HCT116 (cell line): Measurements from ENCODE around the gene CD22. TPM values are rescaled to one million over a fixed set of nuclear protein-coding genes. Genes with fewer than 3 reads are reported as not detected.

Experiments
- ATAC-seq: fragments of 200-7000 bp; cut with Tn5 transposase; 2 replicates; pipeline ENCODE4 v1.9.1; 2020; ENCODE audit warnings: mild to moderate bottlenecking, moderate library complexity
- BruUV-seq: library from RNA; stranded (reverse); fragments of 400-500 nt; replicated peaks from 2 replicates; lab custom pipeline; 2021; lab: Mats Ljungman, UMichigan
- CTCF ChIA-PET: fragments of 300-600 bp; sonication (Branson Sonifier 250); formaldehyde crosslinking; loops from one replicate; lab custom pipeline; 2021; ENCODE audit warnings: antibody characterized with exemption; lab: Charles Lee
- POLR2A ChIA-PET: fragments of 300-600, 350-600 bp; sonication (Branson Sonifier 250); formaldehyde crosslinking; loops from one replicate; lab custom pipeline; 2021; ENCODE audit warnings: antibody characterized with exemption; lab: Charles Lee
- RAD21 ChIA-PET, 2 experiments: fragments of 300-600 bp; sonication (Branson Sonifier 250); formaldehyde crosslinking; loops; one replicate each; lab custom pipeline; 2023; ENCODE audit warnings: low total read pairs in 2 of 2; ENCODE audit not compliant: uncharacterized antibody in 2 of 2, unreplicated experiment in 2 of 2, low non-redundant PET in 1 of 2; lab: Charles Lee
- DNase-seq: peaks from one replicate; pipeline ENCODE4 v3.0.0-alpha.2; 2010; ENCODE audit warnings: low read depth, low spot score
- H2AFZ ChIP-seq: fragments of 200-600 bp; shearing (Covaris generic), sonication (generic); 2 replicates; pipeline ENCODE4 v1.6.1; 2017; ENCODE audit warnings: low read depth, mixed run types, mixed read lengths, antibody characterized with exemption, low read length; ENCODE audit not compliant: poor library complexity, severe bottlenecking
- H3K27ac ChIP-seq: 2 replicates; pipeline ENCODE4 v1.5.1; 2012; ENCODE audit warnings: low read depth, low read length
- H3K27me3 ChIP-seq: fragments of 200-600 bp; sonication (generic); 2 replicates; pipeline ENCODE4 v1.6.1; 2016; ENCODE audit warnings: mixed run types, low read length, mixed read lengths; ENCODE audit not compliant: insufficient read depth
- H3K36me3 ChIP-seq, 2 experiments: fragments of 200-500 bp in 1 of 2; fragments of 200-600 bp in 1 of 2; sonication (Bioruptor generic) in 1 of 2; sonication (generic) in 1 of 2; 2 replicates each; pipeline versions ENCODE4 v1.5.1 to v1.6.1; 2014 to 2016; ENCODE audit warnings: low read length in 2 of 2, inconsistent platforms in 1 of 2, mixed read lengths in 1 of 2, mixed run types in 1 of 2; ENCODE audit not compliant: insufficient read depth in 2 of 2, control insufficient read depth in 1 of 2
- H3K4me1 ChIP-seq, 2 experiments: fragments of 200-600 bp in 1 of 2; sonication (generic) in 1 of 2; 2 replicates each; pipeline versions ENCODE4 v1.5.1 to v1.6.1; 2012 to 2017; ENCODE audit warnings: low read length in 2 of 2, inconsistent platforms in 1 of 2, mild to moderate bottlenecking in 1 of 2, mixed read lengths in 1 of 2, mixed run types in 1 of 2, moderate library complexity in 1 of 2; ENCODE audit not compliant: insufficient read depth in 2 of 2, control insufficient read depth in 1 of 2
- H3K4me2 ChIP-seq: fragments of 200-600 bp; sonication (generic); 2 replicates; pipeline ENCODE4 v1.6.1; 2017; ENCODE audit warnings: mixed run types, low read length, mixed read lengths
- H3K4me3 ChIP-seq, 2 experiments: fragments of 200-600 bp in 1 of 2; sonication (generic) in 1 of 2; replicated peaks in 1 of 2; 2 replicates each; pipeline ENCODE4 v1.5.1; 2011 to 2016; ENCODE audit warnings: low read length in 2 of 2, control low read depth in 1 of 2, low read depth in 1 of 2, mild to moderate bottlenecking in 1 of 2, mixed read lengths in 1 of 2, mixed run types in 1 of 2
- H3K79me2 ChIP-seq: fragments of 200-600 bp; sonication (generic); 2 replicates; pipeline ENCODE4 v1.6.1; 2017; ENCODE audit warnings: mild to moderate bottlenecking, mixed run types, low read length, moderate library complexity, mixed read lengths; ENCODE audit not compliant: insufficient read depth
- H3K9ac ChIP-seq: fragments of 200-600 bp; sonication (generic); 2 replicates; pipeline ENCODE4 v1.6.1; 2016; ENCODE audit warnings: low read length, mixed read lengths
- H3K9me2 ChIP-seq: fragments of 200-600 bp; sonication (generic), shearing (Covaris generic); 2 replicates; pipeline ENCODE4 v1.6.1; 2017; ENCODE audit warnings: mixed run types, mild to moderate bottlenecking, moderate library complexity; ENCODE audit not compliant: insufficient read depth
- H3K9me3 ChIP-seq, 2 experiments: fragments of 200-500 bp in 1 of 2; fragments of 200-600 bp in 1 of 2; sonication (Bioruptor generic) in 1 of 2; sonication (generic) in 1 of 2; 2 replicates each; pipeline ENCODE4 v1.6.1; 2014 to 2017; ENCODE audit warnings: low read length in 2 of 2, mixed read lengths in 2 of 2, inconsistent platforms in 1 of 2, low read depth in 1 of 2, mild to moderate bottlenecking in 1 of 2, mixed run types in 1 of 2, moderate library complexity in 1 of 2; ENCODE audit not compliant: control insufficient read depth in 1 of 2, insufficient read depth in 1 of 2
- H4K20me1 ChIP-seq: fragments of 200-600 bp; sonication (generic), shearing (Covaris generic); 2 replicates; pipeline ENCODE4 v1.6.1; 2017; ENCODE audit warnings: mixed run types, mild to moderate bottlenecking, moderate library complexity; ENCODE audit not compliant: insufficient read depth
- CBX3 ChIP-seq: IDR thresholded peaks from 2 replicates; pipeline ENCODE4 v1.6.1; 2012; ENCODE audit warnings: low read depth
- CEBPB ChIP-seq: IDR thresholded peaks from 2 replicates; pipeline ENCODE4 v1.6.1; 2012; ENCODE audit warnings: low read depth
- EGR1 ChIP-seq: IDR thresholded peaks from 2 replicates; pipeline ENCODE4 v1.6.1; 2012; ENCODE audit warnings: low read depth
- ELF1 ChIP-seq: IDR thresholded peaks from 2 replicates; pipeline ENCODE4 v1.6.1; 2012; ENCODE audit warnings: low read depth, borderline replicate concordance
- EZH2 ChIP-seq: fragments of 200-600 bp; sonication (generic); IDR thresholded peaks from 2 replicates; pipeline ENCODE4 v1.6.1; 2017; ENCODE audit warnings: antibody characterized with exemption, mixed run types
- EZH2phosphoT487 ChIP-seq: fragments of 200-600 bp; IDR thresholded peaks from 2 replicates; pipeline ENCODE4 v1.6.1; 2018; ENCODE audit warnings: antibody characterized with exemption, borderline replicate concordance
- FOSL1 ChIP-seq: IDR thresholded peaks from 2 replicates; pipeline ENCODE4 v1.6.1; 2012; ENCODE audit warnings: low read depth
- JUND ChIP-seq: IDR thresholded peaks from 2 replicates; pipeline ENCODE4 v1.6.1; 2012
- MAX ChIP-seq: IDR thresholded peaks from 2 replicates; pipeline ENCODE4 v1.6.1; 2012
- POLR2A ChIP-seq: IDR thresholded peaks from 2 replicates; pipeline ENCODE4 v1.7.0; 2011; ENCODE audit warnings: borderline replicate concordance; ENCODE audit not compliant: insufficient read depth, insufficient read length; ENCODE audit errors: extremely low read depth
- POLR2AphosphoS5 ChIP-seq: IDR thresholded peaks from 2 replicates; pipeline ENCODE4 v1.6.1; 2011; ENCODE audit warnings: mild to moderate bottlenecking, low read depth, low read length, moderate library complexity
- RAD21 ChIP-seq: IDR thresholded peaks from 2 replicates; pipeline ENCODE4 v1.6.1; 2012; ENCODE audit warnings: low read depth, mild to moderate bottlenecking
- SIN3A ChIP-seq: IDR thresholded peaks from 2 replicates; pipeline ENCODE4 v1.6.1; 2012; ENCODE audit warnings: low read depth
- SP1 ChIP-seq: IDR thresholded peaks from 2 replicates; pipeline ENCODE4 v1.6.1; 2012; ENCODE audit warnings: low read depth
- SRF ChIP-seq: IDR thresholded peaks from 2 replicates; pipeline ENCODE4 v1.6.1; 2012; ENCODE audit warnings: low read depth
- YY1 ChIP-seq: IDR thresholded peaks from 2 replicates; pipeline ENCODE4 v1.6.1; 2011; ENCODE audit warnings: low read length, low read depth, moderate library complexity, mild to moderate bottlenecking; ENCODE audit not compliant: insufficient replicate concordance; ENCODE audit errors: extremely low read depth
- ZBTB33 ChIP-seq: IDR thresholded peaks from 2 replicates; pipeline ENCODE4 v1.6.1; 2011; ENCODE audit warnings: mild to moderate bottlenecking, low read length, moderate library complexity; ENCODE audit not compliant: insufficient replicate concordance; ENCODE audit errors: extremely low read depth
- ZFX ChIP-seq: fragments of 450-650 bp; IDR thresholded peaks from 2 replicates; pipeline ENCODE4 v1.6.1; 2017
- ZNF274 ChIP-seq: fragments of 200-500 bp; sonication (Bioruptor generic); IDR thresholded peaks from 2 replicates; pipeline ENCODE4 v1.6.1; 2014; ENCODE audit warnings: mild to moderate bottlenecking, low read depth, low read length, inconsistent platforms
- intact Hi-C: fragments of 100-400 bp; cut with micrococcal nuclease; formaldehyde crosslinking; loops from 2 replicates; pipeline ENCODE4 v1.10.0; 2022
- total RNA-seq: library from RNA; stranded (reverse); gene quantifications from one replicate; pipeline ENCODE4 v1.2.1, GENCODE V29; 2021; ENCODE audit not compliant: unreplicated experiment
- TF ChIP-seq, protein P1 (sequence below): IDR thresholded peaks from 2 replicates; pipeline ENCODE4 v1.6.1; 2012
- TF ChIP-seq, protein P2 (sequence below): IDR thresholded peaks from 2 replicates; pipeline ENCODE4 v1.6.1; 2012; ENCODE audit warnings: low read depth

Gene CD22
- total RNA-seq, 1 experiment from 2014 or later: 7.0 TPM

GRCh38 chr19:35318679-35319448, 10.1 kb upstream of the CD22 start:
- TSS peak; percentile 88 for BruUV-seq
- ChIA-PET RAD21 (no interaction called here), POLR2A (interaction anchor here (0.6 to 1.2 kb wide), 3 partner anchors 9 to 30 kb away, joined by 3 read pairs; no protein-coding TSS in a partner anchor), CTCF (interaction anchor here (1.5 kb wide), 1 partner anchor 9 kb away, joined by 8 read pairs; no protein-coding TSS in a partner anchor)
- Histone ChIP-seq H2AFZ (peak overlapping the region; percentile 67), H3K9ac (peak overlapping the region; percentile 60), H3K27me3 (no peaks in the 10 kb centered on the region), H3K27ac (peak overlapping the region; percentile 48), H3K9me2 (no peaks in the 10 kb centered on the region), H3K4me2 (peak overlapping the region; percentile 74), H3K4me3 (peak overlapping the region; percentile 27 to 45), H3K4me1 (peaks cover 18 to 40% of the 10 kb centered on the region in 2 experiments), H3K9me3 (no peaks in the 10 kb centered on the region), H4K20me1 (no peaks in the 10 kb centered on the region), H3K36me3 (no peaks in the 10 kb centered on the region), H3K79me2 (no peaks in the 10 kb centered on the region)
- intact Hi-C loops: no loop called here
- peak; percentile 95 for ATAC-seq
- DNase-seq: peak; percentile 93
- no peak for TF ChIP-seq SRF
- no peak; the same call in 1 of the 2 replicates for TF ChIP-seq SIN3A
- peak; percentile 99 for TF ChIP-seq MAX
- peak; percentile 54; the same call in 1 of the 2 replicates for TF ChIP-seq POLR2AphosphoS5
- peak; percentile 98 for TF ChIP-seq CBX3
- no peak for TF ChIP-seq POLR2A
- TF ChIP-seq ZNF274: no peak
- peak; percentile 43 for TF ChIP-seq YY1
- no peak for TF ChIP-seq ELF1
- TF ChIP-seq ZFX: no peak
- TF ChIP-seq CEBPB: no peak; the same call in 1 of the 2 replicates
- TF ChIP-seq, protein P1, sequence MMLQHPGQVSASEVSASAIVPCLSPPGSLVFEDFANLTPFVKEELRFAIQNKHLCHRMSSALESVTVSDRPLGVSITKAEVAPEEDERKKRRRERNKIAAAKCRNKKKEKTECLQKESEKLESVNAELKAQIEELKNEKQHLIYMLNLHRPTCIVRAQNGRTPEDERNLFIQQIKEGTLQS: no peak
- no peak for TF ChIP-seq EZH2
- TF ChIP-seq FOSL1: peak; percentile 78
- no peak for TF ChIP-seq RAD21
- no peak for TF ChIP-seq ZBTB33
- TF ChIP-seq SP1: peak; percentile 98
- peak; percentile 87 for TF ChIP-seq JUND
- TF ChIP-seq, protein P2, sequence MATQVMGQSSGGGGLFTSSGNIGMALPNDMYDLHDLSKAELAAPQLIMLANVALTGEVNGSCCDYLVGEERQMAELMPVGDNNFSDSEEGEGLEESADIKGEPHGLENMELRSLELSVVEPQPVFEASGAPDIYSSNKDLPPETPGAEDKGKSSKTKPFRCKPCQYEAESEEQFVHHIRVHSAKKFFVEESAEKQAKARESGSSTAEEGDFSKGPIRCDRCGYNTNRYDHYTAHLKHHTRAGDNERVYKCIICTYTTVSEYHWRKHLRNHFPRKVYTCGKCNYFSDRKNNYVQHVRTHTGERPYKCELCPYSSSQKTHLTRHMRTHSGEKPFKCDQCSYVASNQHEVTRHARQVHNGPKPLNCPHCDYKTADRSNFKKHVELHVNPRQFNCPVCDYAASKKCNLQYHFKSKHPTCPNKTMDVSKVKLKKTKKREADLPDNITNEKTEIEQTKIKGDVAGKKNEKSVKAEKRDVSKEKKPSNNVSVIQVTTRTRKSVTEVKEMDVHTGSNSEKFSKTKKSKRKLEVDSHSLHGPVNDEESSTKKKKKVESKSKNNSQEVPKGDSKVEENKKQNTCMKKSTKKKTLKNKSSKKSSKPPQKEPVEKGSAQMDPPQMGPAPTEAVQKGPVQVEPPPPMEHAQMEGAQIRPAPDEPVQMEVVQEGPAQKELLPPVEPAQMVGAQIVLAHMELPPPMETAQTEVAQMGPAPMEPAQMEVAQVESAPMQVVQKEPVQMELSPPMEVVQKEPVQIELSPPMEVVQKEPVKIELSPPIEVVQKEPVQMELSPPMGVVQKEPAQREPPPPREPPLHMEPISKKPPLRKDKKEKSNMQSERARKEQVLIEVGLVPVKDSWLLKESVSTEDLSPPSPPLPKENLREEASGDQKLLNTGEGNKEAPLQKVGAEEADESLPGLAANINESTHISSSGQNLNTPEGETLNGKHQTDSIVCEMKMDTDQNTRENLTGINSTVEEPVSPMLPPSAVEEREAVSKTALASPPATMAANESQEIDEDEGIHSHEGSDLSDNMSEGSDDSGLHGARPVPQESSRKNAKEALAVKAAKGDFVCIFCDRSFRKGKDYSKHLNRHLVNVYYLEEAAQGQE: no peak
- peak; percentile 72 for TF ChIP-seq EGR1
- TF ChIP-seq EZH2phosphoT487: no peak
